Astrocyte of the hippocampus (primary cell): ENCODE results near the gene TMEM135.
"Not testable (repeated sequence)": the region's sequence is repeated elsewhere in the genome, so short reads cannot be mapped to it uniquely, and the experiment has no call there.

Experiments
- DNase-seq: peaks from one replicate; pipeline ENCODE4 v3.0.0; 2011; ENCODE audit warnings: low read depth, low spot score

Gene TMEM135

GRCh38 chr11:87020336-87020735 is 17.4 kb upstream of the TMEM135 start:
- no peak for DNase-seq

- DNase-seq, result no peak
These were observed 16.9 kb upstream of the TMEM135 start for GRCh38 chr11:87020764-87021365.

GRCh38 chr11:87022254-87022653 is 15.5 kb upstream of the TMEM135 start:
- DNase-seq, result no peak

GRCh38 chr11:87022738-87023137 is 15.0 kb upstream of the TMEM135 start:
- no peak for DNase-seq

- not testable (repeated sequence) for DNase-seq
These were observed 11.3 kb upstream of the TMEM135 start for GRCh38 chr11:87026415-87026814.

GRCh38 chr11:87030458-87031054 is 7.2 kb upstream of the TMEM135 start:
- no peak for DNase-seq

GRCh38 chr11:87031433-87032170 is 6.1 kb upstream of the TMEM135 start:
- no peak for DNase-seq

GRCh38 chr11:87033561-87033960 is 4.2 kb upstream of the TMEM135 start:
- no peak for DNase-seq

GRCh38 chr11:87035976-87036583 is 1.7 kb upstream of the TMEM135 start:
- DNase-seq, result no peak

GRCh38 chr11:87036756-87037449 is 831 bp upstream of the TMEM135 start:
- peak; percentile 41 for DNase-seq

- DNase-seq, result peak; percentile 24
These were observed 672 bp downstream of the TMEM135 start for GRCh38 chr11:87038235-87038977.

- DNase-seq, result peak; percentile 45
These were observed 1.6 kb downstream of the TMEM135 start for GRCh38 chr11:87039371-87039770.

GRCh38 chr11:87043894-87044293 is 6.2 kb downstream of the TMEM135 start:
- DNase-seq, result no peak

- DNase-seq, result no peak
These were observed 9.1 kb downstream of the TMEM135 start for GRCh38 chr11:87046824-87047223.

GRCh38 chr11:87056091-87056490 is 18.4 kb downstream of the TMEM135 start:
- no peak for DNase-seq

GRCh38 chr11:87057749-87058148 is 20.0 kb downstream of the TMEM135 start:
- DNase-seq, result no peak

GRCh38 chr11:87059596-87060390 is 22.1 kb downstream of the TMEM135 start:
- no peak for DNase-seq

GRCh38 chr11:87061766-87062165 is 24.0 kb downstream of the TMEM135 start:
- no peak for DNase-seq

GRCh38 chr11:87063982-87064381 is 26.2 kb downstream of the TMEM135 start:
- no peak for DNase-seq

GRCh38 chr11:87072787-87073186 is 35.1 kb downstream of the TMEM135 start:
- DNase-seq, result no peak
